GM06990 (cell line): ENCODE data around the gene GNAQ.

Experiments used
- DNase-seq: peaks from one replicate; pipeline ENCODE4 v3.0.0-alpha.2; 2011; ENCODE audit not compliant: insufficient read length; ENCODE audit errors: extremely low read depth
- H3K27me3 ChIP-seq: replicated peaks from 2 replicates; pipeline ENCODE4 v1.6.0; 2011; ENCODE audit warnings: low read length; ENCODE audit not compliant: control insufficient read depth, insufficient read depth
- H3K36me3 ChIP-seq: 2 replicates; pipeline ENCODE4 v1.5.1; 2011; ENCODE audit warnings: low read length; ENCODE audit not compliant: control insufficient read depth, insufficient read depth
- H3K4me3 ChIP-seq: replicated peaks from 2 replicates; pipeline ENCODE4 v1.5.1; 2011; ENCODE audit warnings: low read depth, mild to moderate bottlenecking, control low read depth, low read length
- TF ChIP-seq, protein P1 (sequence below): IDR thresholded peaks from 2 replicates; pipeline ENCODE4 v1.5.1; 2011; ENCODE audit warnings: low read length, control low read depth, mild to moderate bottlenecking, inconsistent platforms; ENCODE audit not compliant: insufficient read depth, poor library complexity, severe bottlenecking

Gene GNAQ

DNA sequence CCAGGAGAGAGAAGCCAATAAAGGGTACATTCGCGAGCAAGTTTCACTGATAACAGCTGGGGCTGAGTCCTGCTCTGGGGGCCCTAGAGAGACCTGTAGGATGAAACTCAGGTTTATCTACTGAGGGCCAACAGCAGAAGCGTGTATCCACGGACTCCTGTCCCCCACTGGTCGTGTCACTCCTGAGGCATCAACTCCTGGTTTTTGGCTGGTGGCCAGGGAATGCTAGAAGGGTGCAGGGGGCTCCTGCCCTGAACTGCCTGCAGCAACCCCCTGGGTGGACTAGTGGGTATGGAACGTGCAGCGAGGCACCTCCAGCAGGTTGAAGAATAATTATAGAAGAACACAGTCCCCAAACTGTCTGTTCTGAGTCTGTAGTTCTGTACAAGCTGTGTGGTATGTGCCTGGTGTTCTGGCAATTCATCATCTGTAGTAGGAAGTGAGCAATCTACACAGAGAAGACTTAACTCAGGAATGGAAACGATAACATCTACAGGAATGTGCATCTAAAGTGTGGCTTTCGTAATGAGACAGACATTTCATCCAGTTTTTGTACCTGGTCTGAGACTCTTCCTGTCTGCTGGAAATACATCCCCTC lies 319.0 kb downstream of the GNAQ start:
- DNase-seq, result no peak
- Histone ChIP-seq H3K4me3 (no peak overlapping the region), H3K27me3 (no peaks in the 10 kb centered on the region), H3K36me3 (no peaks in the 10 kb centered on the region)
- TF ChIP-seq, protein P1, sequence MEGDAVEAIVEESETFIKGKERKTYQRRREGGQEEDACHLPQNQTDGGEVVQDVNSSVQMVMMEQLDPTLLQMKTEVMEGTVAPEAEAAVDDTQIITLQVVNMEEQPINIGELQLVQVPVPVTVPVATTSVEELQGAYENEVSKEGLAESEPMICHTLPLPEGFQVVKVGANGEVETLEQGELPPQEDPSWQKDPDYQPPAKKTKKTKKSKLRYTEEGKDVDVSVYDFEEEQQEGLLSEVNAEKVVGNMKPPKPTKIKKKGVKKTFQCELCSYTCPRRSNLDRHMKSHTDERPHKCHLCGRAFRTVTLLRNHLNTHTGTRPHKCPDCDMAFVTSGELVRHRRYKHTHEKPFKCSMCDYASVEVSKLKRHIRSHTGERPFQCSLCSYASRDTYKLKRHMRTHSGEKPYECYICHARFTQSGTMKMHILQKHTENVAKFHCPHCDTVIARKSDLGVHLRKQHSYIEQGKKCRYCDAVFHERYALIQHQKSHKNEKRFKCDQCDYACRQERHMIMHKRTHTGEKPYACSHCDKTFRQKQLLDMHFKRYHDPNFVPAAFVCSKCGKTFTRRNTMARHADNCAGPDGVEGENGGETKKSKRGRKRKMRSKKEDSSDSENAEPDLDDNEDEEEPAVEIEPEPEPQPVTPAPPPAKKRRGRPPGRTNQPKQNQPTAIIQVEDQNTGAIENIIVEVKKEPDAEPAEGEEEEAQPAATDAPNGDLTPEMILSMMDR, result no peak

DNA sequence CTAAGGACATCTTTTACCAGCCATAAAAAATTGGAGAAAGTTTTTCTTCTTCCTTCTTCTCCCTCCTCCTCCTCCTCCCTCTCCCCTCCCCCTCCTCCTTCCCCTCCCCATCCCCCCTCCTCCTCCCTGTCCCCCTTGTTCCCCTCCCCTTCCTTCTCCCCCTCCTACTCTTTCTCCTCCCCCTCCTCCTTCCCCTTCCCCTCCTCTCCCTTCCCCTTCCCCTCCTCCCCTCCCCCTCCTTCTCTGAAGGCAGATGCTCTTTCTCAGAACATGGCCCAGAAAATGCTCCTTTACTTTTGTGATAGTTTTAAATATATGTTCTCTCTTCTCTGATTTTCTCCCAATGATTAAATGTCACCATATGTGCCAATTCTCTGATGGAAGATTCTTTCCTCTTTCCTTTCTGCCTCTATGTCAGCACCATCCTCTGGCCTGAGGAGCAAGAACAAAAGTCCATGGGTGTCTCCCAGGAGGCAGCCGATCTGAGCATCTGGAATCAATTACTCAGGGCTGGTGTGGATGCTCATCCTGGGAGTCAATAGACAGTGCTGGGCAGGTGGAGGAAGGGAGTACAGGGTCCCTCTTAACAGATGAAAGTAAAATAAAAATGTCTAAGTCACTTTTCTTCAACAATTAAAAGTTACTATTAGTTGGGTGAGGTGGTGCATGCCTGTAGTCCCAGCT lies 320.5 kb downstream of the GNAQ start:
- TF ChIP-seq, protein P1, result no peak
- no peaks in the 10 kb centered on the region for H3K36me3 ChIP-seq
- H3K4me3 ChIP-seq, result no peak overlapping the region
- no peak for DNase-seq
- H3K27me3 ChIP-seq, result no peaks in the 10 kb centered on the region

DNA sequence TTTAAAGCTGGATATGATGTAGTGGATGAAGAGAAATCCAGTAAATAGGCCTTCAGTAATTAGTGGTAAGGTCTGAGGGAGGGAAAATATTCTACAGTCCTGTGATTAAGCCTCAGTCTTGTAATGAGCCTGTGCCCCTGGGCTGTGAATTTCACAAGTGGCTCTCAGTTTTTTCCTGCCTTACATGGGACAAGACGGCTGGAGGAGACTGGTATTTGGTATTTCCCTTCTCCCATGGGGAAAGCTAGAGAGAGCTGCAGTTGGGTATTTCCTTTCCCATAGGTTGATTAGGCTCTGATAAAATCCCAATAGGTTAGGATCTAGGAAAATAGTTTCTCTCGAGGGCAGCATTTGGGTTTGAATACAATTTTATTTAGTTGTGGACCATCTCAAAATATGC lies 321.3 kb downstream of the GNAQ start:
- no peak overlapping the region for H3K4me3 ChIP-seq
- no peaks in the 10 kb centered on the region for H3K27me3 ChIP-seq
- no peaks in the 10 kb centered on the region for H3K36me3 ChIP-seq
- no peak for DNase-seq
- TF ChIP-seq, protein P1, result no peak

DNA sequence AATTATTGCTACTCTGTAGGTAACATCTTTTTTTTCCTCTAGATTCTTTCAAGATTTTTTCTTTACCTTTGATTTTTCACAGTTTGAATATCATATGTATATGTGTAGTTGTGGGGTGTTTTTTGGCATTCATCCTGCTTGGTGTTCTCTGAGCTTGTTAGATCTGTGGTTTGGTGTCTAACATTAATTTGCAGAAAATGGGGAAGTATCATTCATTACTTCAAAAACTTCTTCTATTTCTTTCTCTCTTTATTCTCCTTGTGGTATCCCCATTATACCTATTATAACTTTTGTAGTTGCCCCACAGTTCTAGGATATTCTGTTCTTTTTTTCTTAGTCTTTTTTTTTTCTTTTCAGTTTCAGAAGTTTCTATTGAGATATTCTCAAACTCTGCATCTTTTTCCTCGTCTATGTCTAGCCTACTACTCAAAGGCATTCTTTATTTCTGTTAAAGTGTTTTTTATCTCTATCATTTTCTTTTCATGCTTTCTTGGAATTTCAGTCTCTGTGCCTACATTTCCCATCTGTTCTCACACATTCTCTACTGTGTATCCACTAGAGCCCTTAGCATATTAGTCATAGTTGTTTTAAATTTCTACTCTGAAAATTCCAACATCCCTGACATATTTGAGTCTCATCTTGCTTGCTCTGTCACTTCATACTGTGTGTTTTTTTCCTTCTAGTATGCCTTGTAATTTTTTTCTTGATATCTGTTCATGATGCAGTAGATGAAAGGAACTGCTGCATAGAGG lies 323.4 kb downstream of the GNAQ start:
- Histone ChIP-seq H3K4me3 (no peak overlapping the region), H3K27me3 (no peaks in the 10 kb centered on the region), H3K36me3 (no peaks in the 10 kb centered on the region)
- TF ChIP-seq, protein P1, result no peak
- DNase-seq, result no peak

DNA sequence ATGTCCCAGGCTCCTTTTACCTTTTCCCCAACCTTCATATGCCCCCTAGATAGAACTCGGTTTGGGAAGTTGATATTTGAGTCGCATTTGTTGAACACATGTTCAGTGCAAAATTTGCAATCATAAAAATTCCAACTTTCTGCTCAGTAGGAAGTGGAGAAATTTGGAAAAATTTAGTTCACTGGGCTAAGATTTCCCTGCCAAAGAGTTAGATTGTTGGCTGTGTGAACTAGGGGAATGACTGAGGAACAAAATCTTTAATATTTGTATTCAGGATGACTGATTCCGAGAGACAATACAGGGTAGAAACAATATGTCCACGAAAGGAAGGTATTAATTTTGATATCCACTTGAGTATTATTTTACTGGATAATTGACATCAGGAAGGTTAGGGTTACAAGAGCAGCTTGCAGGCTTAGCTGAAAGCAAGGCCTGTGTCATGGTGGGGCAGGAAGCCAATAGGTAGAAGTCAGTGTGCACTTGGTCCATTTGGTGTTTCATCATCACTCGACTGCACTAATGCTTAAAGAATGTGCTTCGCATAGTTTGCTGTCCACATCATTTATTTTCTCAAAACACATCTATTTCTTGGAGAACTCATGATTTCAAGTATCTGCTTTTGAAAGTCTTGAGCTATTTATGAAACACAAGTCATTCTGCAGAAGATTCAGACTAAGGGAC lies 324.1 kb downstream of the GNAQ start:
- no peaks in the 10 kb centered on the region for H3K36me3 ChIP-seq
- H3K4me3 ChIP-seq, result no peak overlapping the region
- no peaks in the 10 kb centered on the region for H3K27me3 ChIP-seq
- TF ChIP-seq, protein P1, result no peak
- no peak for DNase-seq
